ENCODE results near the gene ITGA5.
"Not testable (repeated sequence)": the region's sequence is repeated elsewhere in the genome, so short reads cannot be mapped to it uniquely, and the experiment has no call there.

The ITGA5 gene

GRCh38 chr12:54368709-54369596 lies 50.1 kb downstream of the ITGA5 start:
- DNase-seq = peak; percentile 38

GRCh38 chr12:54368025-54368708 lies 50.9 kb downstream of the ITGA5 start:
- no peak for DNase-seq

DNA sequence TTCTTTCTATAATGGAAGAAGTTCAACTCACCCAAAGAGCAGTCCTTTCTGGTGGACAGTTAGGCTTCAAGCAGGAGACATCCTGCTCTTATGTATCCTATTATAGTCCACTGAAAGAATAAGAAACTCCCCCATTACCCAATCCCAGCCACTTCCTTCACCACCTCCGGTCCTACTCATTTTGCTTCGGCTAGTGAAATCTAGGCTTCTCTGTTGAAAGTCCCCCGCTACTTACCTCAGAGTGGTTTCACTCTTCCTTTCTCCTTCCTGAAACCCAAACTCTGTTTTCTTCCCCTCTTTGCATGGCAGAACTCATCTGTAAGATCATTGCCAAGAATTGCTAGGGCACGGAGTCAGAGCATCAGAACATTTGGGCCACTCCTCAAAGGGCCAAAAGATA lies 54.7 kb downstream of the ITGA5 start, which contains the start of gene GPR84:
GPR84 (minus strand) TSS at position 74 of the 400 bp plus-strand sequence. CDS start 635 bp downstream, outside the sequence.
- no peak for DNase-seq

- DNase-seq = no peak
These were observed 55.4 kb downstream of the ITGA5 start for GRCh38 chr12:54363618-54364017.

DNA sequence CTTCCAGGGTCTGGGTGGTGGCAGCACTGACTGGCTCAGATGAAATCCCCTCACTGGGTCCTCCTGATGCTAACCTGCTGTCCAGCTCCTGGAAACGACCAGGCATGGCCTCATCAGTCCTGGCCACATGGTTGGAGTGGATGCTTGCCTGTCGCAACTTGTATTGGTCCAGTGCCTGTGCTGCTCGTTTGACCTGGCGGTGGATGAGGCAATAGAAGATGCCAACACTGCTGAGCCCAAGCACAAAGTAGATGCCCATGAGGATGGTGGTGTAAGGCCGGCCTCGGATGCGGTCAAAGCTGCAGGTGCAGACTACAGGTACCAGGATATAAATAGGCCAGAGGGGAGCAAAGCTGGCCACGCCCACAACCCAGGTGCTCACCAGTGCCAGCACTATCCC lies 56.0 kb downstream of the ITGA5 start:
- DNase-seq = no peak

DNA sequence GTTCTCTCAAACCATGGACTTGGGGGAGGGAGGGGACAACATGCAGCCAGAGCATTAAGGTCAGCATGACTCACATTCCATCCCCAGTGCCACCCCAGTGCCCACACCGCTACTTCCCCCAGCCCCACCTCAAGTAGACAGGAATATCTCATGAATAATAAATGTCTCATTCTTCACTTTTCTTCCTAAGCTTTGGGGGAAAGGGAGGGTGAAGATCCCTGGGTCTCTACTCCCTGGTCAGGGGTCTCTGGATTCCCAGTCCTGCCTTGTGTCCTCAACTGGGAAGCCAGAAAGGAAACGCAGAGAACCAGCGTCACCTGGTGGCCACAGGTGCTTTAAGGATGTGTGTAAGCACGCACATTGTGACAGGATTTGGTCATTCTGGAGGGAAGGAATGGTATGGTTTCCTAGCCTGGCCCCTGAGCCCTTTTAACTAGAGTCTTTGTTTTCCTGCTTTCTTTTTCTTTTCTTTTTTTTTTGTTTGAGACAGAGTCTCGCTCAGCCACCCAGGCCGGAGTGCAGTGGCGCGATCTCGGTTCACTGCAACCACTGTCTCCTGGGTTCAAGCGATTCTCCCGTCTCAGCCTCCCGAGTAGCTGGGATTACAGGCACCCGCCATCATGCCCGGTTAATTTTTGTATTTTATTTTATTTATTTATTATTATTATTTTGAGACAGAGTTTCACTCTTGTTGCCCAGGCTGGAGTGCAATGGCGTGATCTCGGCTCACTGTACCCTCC lies 58.2 kb downstream of the ITGA5 start:
- no peak for DNase-seq

DNA sequence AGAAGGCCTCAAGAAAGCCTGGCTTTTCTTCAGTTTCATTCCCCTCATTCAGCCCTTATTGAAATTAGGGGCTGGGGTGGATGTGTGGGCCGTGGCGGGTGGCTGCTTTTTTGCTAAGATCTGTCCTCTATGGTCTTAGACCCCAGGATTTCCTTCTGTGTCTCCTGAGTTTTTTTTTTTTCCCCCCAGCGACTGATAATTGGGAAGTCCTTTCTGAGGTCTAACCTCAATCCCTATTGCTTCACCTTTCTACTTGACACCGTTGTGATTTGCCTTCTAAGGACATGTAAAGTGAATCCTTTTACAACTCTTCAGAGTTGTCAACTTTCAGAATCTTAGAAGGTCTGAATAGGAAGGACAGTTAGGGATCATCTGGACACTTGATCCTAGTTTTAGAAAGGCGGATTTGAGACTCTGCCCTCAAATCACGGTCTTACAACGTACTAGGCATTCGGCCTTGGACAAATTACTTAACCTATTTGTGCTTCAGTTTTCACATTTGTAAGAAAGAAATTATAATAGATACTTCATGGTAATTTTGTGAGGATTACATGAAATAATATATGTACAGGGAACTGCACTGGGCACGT lies 59.2 kb downstream of the ITGA5 start:
- no peak for DNase-seq

GRCh38 chr12:54358945-54359761 lies 59.9 kb downstream of the ITGA5 start:
- peak; percentile 72 for DNase-seq

GRCh38 chr12:54358191-54358944 lies 60.7 kb downstream of the ITGA5 start:
- DNase-seq = no peak

- DNase-seq = no peak
These were observed 61.4 kb downstream of the ITGA5 start for GRCh38 chr12:54357506-54358190.

GRCh38 chr12:54356951-54357356 lies 62.1 kb downstream of the ITGA5 start:
- DNase-seq = no peak

- no peak for DNase-seq
These were observed 62.8 kb downstream of the ITGA5 start for GRCh38 chr12:54356228-54356627.

DNA sequence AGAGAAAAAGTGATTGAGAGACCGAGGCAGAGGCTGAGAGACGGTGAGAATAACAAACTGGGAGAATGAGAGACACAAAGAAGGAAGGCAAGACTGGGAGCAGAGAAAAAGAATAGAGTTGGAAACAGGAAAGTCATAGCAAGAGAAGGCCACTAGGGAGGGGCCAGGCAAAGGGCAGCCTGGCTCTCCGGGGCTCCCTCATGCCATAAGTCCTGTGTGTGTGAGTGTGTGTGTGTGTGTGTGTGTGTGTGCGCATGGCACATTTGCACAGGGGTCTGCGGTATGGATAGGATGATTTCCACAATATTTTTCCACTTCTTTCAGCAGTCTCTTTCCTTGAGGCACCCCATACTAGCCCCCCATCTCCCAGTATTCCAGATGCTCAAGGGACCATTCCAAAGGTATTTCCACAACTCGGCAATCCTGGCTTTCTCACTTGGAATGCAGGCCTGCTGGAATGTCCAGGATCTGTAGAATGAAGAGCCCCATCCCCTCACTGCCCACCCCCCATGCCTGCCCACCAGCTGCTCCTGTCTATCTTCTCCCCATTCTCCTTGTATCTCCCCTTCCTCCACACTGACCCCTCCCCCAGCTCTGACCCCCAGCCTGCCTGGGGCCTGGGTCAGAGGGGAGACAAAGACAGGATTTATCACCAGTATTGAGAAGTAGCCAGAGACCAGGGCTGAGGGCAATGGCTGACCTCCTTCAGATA lies 63.8 kb downstream of the ITGA5 start:
- no peak for DNase-seq

DNA sequence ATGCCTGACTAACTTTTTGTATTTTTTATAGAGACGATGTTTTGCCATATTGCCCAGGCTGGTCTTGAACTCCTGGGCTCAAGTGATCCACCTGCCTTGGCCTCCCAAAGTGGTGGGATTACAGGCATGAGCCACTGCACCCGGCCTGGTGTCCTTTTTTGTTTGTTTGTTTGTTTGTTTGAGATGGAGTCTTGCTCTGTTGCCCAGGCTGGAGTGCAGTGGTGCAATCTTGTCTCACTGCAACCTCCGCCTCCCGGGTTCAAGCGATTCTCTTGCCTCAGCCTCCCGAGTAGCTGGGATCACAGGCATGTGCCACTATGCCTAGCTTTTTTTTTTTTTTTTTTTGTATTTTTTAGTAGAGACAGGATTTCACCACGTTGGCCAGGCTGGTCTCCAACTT lies 64.8 kb downstream of the ITGA5 start:
- not testable (repeated sequence) for DNase-seq

GRCh38 chr12:54352891-54353874 lies 65.9 kb downstream of the ITGA5 start:
- DNase-seq = no peak

- DNase-seq = no peak
These were observed 67.0 kb downstream of the ITGA5 start for GRCh38 chr12:54352022-54352531.

DNA sequence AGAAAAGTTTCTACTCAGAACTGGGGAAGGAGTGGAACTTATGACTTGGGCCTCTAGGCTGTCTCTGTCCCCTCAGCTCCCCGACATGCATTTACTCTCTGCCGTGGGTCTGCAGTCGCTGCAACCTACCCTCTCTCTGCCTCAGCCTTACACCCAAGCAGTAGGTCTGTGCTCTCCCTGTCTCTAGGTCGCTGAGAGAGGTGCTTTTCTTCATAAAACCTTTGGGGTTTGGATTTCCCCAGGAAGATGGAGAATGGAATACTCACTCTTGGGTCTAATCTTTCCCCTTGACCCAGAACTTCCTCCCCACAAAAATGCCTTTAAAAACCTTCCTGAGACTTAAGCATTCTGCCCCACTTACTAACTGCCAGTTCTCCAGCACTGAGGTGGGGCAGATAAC lies 67.7 kb downstream of the ITGA5 start:
- no peak for DNase-seq

DNA sequence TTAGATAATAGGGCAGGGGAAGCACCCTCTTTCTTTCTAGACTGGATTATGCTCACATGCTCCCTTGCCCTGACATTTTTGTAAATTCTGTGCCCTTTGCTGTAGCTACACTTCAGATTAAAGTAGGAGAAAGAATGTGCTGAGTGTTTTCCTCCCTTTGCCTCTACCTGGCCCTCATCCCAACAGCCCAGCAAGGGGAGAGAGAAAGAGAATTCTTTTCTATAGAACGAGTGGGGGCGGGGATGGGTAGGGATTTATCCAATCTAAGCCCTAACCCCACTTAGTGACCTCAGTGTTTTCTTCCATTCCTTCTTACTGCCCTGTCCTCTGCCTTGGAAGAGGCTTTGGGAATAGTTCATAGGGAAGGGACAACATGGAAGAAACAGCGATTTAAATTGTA lies 68.3 kb downstream of the ITGA5 start:
- DNase-seq = no peak

Measured in activated gamma-delta T cell (primary cell).